Natural killer cell treated with Interleukin-12 subunit alpha and Interleukin-12 subunit beta and Interleukin-15 and Interleukin-18, amount 100 ng/mL, for 72 hours (primary cell): ENCODE measurements around the gene BRINP3. TPM values are rescaled to one million over a fixed set of nuclear protein-coding genes. Genes with fewer than 3 reads are reported as not detected.

ENCODE experiments used
- ATAC-seq, 2 donors: fragments of 150-1000 bp; cut with Tn5 transposase in 1 of 2; sonication (Bioruptor Pico), chemical (Tn5 transposase) in 1 of 2; 2 replicates each; pipeline ENCODE4 v1.10.0; 2021
- DNase-seq: peaks from one replicate; pipeline ENCODE4 v3.0.0; 2022; ENCODE audit warnings: low spot score
- H3K27ac Mint-ChIP-seq, 2 donors: 1 replicate in 1 of 2; 2 replicates in 1 of 2; pipeline ENCODE4 v1.8.0; 2022; ENCODE audit warnings: mixed read lengths in 2 of 2, mild to moderate bottlenecking in 1 of 2, moderate library complexity in 1 of 2
- H3K27me3 Mint-ChIP-seq, 2 donors: 1 replicate in 1 of 2; 2 replicates in 1 of 2; pipeline ENCODE4 v1.8.0; 2022; ENCODE audit warnings: mixed read lengths in 2 of 2
- H3K36me3 Mint-ChIP-seq: one replicate; pipeline ENCODE4 v1.8.0; 2022; ENCODE audit warnings: mixed read lengths
- H3K4me1 Mint-ChIP-seq, 2 donors: 1 replicate in 1 of 2; 2 replicates in 1 of 2; pipeline ENCODE4 v1.8.0; 2022; ENCODE audit warnings: low read depth in 2 of 2, mixed read lengths in 2 of 2, mild to moderate bottlenecking in 1 of 2
- H3K4me3 Mint-ChIP-seq: one replicate; pipeline ENCODE4 v1.8.0; 2022; ENCODE audit warnings: mixed read lengths
- H3K9me3 Mint-ChIP-seq: 2 replicates; pipeline ENCODE4 v1.8.0; 2022; ENCODE audit warnings: mixed read lengths
- total RNA-seq, 2 donors: library from RNA; stranded (reverse); gene quantifications; one replicate each; pipeline ENCODE4 v1.2.3, GENCODE V29; 2022

BRINP3 gene
- total RNA-seq, 2 donors from 2014 or later: not detected

DNA sequence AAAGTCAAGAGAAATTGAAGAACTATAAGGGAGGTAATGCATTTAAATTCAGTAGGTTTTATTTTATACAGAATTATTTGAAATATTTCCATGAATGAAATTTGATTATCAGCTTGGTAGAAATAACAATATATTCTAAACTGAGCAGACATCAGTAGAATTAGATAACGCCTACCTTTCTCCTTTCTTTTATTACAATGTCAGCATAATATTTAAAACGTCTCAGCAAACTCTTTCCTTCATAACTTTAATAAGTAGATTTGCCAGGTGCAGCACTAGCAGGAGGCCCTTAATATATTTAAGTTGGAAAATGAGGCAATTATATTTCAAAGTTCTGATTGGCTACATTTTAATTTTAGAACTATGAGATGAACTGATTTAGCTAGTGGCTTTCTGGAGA, 298.8 kb downstream of the BRINP3 start:
- no peaks in the 10 kb centered on the region for H3K27me3 Mint-ChIP-seq
- no peak overlapping the region for H3K4me3 Mint-ChIP-seq
- DNase-seq (no peak), ATAC-seq (no peak)
- no peak overlapping the region for H3K27ac Mint-ChIP-seq
- H3K4me1 Mint-ChIP-seq: no peaks in the 10 kb centered on the region
- peaks cover 12% of the 10 kb centered on the region for H3K9me3 Mint-ChIP-seq
- no peaks in the 10 kb centered on the region for H3K36me3 Mint-ChIP-seq

DNA sequence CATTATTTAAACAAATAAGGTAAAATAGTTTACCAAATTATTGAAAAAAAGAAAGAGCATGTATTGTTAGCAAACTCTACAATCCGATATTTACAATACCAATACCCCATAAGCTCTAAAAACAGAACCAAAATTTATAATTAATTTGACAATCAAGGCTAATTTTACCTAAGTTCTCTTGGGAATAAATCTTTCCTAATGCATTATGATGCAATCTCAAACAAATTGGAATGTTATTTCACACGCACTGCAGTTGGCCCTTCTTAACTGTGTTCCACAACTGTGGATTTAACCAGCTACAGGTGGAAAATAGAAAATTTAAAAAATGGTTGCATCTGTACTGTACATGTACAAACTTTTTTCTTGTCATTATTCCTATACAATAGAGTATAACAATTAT, 300.1 kb downstream of the BRINP3 start:
- H3K36me3 Mint-ChIP-seq: no peaks in the 10 kb centered on the region
- H3K27ac Mint-ChIP-seq: no peak overlapping the region
- H3K4me3 Mint-ChIP-seq: no peak overlapping the region
- no peaks in the 10 kb centered on the region for H3K4me1 Mint-ChIP-seq
- no peaks in the 10 kb centered on the region for H3K27me3 Mint-ChIP-seq
- no peak for DNase-seq
- peaks cover 20% of the 10 kb centered on the region for H3K9me3 Mint-ChIP-seq
- ATAC-seq: no peak

DNA sequence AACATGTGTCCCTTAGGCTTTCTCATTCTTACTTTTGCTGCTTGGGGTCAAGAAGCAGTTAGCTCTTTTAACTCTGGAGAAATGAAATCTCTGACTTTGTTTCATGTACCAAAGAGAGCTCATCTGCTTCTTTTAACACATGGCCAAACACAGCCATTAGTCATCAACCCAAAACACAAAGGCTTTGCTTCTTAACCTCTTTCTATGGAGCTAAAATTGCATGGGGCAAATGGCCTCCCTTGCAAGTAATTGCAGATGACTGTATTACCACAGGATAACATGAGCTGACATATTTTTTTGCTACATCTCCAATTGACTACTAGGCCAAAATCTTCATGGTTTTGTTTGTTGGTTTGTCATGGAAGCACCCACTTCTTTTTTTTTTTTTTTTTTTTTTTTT, 300.9 kb downstream of the BRINP3 start:
- Mint-ChIP-seq H3K27ac (no peak overlapping the region), H3K4me1 (no peaks in the 10 kb centered on the region), H3K9me3 (peaks cover 21% of the 10 kb centered on the region), H3K4me3 (no peak overlapping the region), H3K27me3 (no peaks in the 10 kb centered on the region), H3K36me3 (no peaks in the 10 kb centered on the region)
- no peak for ATAC-seq
- no peak for DNase-seq

DNA sequence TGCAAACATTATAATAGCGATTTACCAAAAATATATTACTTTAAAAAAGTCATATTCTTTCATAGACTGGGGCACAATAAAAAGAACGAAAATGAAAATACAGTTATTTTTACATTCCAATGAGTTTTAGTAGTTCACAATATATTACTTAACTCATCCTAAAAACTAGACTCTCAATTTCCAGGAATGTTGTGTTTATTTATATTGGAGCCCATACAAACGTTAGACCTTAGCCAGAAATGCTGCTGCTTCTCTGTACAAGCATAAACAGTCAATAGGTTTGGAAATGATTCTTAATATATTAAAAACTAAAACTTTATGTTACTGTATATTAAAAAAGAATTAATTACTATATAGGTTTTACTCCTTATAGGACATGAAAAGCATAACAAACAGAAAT, 302.3 kb downstream of the BRINP3 start:
- Mint-ChIP-seq H3K4me3 (no peak overlapping the region), H3K9me3 (peaks cover 19% of the 10 kb centered on the region), H3K4me1 (no peaks in the 10 kb centered on the region), H3K27ac (no peak overlapping the region), H3K36me3 (no peaks in the 10 kb centered on the region), H3K27me3 (no peaks in the 10 kb centered on the region)
- ATAC-seq (no peak), DNase-seq (no peak)

DNA sequence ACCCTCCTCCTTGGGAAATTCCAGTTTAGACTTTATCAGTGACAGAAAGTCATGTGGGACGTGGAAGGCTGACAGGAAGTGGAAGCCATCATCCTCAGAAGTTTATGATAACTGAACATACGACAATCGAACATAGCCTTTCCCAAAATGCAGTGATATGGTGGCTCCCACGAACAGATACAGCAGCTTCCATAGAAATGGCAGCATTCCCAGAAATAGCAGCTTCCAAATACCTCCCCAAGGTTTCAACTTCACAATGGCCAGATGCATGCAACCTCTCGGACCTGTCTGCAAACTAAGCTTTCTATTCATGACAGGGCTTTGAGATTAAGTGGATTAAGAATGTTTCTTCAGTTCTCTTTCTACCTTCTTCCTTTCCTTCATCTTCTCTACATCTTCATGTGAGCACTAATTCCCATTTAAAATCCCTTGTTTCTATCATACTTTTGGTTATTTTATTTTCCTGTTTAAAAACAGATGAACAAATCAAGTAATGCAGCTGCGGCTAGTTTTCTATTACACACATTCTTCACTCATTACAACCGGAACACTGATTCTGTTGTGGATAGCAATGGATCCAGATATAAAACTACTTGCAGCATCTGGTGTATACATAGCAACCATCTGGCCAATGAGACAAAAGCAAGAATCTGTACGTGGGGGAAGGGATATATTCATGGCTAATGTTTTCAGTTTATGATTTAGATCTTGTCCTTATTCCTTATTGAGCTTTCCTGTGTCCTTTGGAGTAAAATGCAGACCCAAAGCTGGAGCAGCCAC, 304.8 kb downstream of the BRINP3 start:
- no peaks in the 10 kb centered on the region for H3K27me3 Mint-ChIP-seq

DNA sequence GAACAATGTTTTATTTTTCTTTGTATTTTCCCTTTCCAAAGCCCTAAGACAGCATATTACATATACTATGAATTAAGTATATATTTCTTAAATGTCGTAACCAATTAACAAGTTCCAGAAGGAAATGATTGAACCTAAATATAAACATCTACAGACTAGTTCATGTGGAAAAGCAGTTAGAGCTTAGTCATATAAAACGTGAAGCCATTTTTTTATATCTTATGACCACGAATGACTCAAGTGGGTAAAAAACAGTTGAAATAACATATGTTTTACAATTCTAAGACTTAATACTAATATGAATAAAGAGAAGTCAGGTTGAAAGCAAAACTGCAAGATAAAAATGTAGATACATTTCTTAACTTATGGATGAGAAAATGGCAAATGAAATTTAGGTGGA, 307.3 kb downstream of the BRINP3 start:
- ATAC-seq (no peak), DNase-seq (no peak)
- H3K27me3 Mint-ChIP-seq: no peaks in the 10 kb centered on the region
- H3K9me3 Mint-ChIP-seq: peaks cover 18% of the 10 kb centered on the region
- H3K27ac Mint-ChIP-seq: no peak overlapping the region
- H3K4me3 Mint-ChIP-seq: no peak overlapping the region
- H3K4me1 Mint-ChIP-seq: no peaks in the 10 kb centered on the region
- no peaks in the 10 kb centered on the region for H3K36me3 Mint-ChIP-seq

More for the DNA sequence above, 304.8 kb downstream of the BRINP3 start:
- peaks cover 20% of the 10 kb centered on the region for H3K9me3 Mint-ChIP-seq
- H3K27ac Mint-ChIP-seq: no peak overlapping the region
- ATAC-seq: no peak
- H3K36me3 Mint-ChIP-seq: no peaks in the 10 kb centered on the region
- no peaks in the 10 kb centered on the region for H3K4me1 Mint-ChIP-seq
- DNase-seq: no peak
- H3K4me3 Mint-ChIP-seq: no peak overlapping the region

DNA sequence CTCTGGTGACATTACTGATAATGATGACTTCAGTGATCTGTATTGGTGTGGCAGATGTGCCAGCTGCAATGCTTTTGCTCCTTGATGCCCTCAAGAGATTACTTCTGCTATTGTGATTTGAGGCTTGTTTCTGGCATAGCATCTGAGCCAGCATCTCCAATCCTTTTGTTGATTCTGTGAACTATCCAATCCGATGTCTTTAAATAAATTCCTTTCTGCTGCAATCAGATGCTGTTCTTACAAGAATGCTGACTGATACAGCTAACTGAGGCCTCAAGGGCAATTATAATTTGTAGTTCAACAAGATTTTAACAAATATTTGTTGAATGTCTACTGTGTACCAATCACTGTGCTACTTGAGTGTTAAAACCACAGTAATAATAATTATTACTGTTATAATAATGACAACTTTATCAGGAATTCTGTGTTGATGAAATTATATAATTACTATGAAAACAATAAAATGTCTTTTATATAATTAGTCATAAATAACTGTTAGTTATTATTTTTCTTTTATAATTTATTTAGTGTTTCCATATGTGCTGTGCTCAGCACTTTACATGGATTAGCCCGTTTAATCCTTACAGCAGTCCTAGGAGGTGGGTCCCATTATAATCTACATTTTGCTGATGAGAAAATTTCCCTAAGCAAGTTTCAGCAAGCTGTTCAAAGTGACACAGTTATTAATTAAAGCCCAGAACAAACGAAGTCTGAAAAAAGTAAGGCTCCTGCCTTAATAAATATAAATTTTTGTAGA, 308.2 kb downstream of the BRINP3 start:
- no peaks in the 10 kb centered on the region for H3K27me3 Mint-ChIP-seq
- DNase-seq: no peak
- no peaks in the 10 kb centered on the region for H3K36me3 Mint-ChIP-seq
- peaks cover 18% of the 10 kb centered on the region for H3K9me3 Mint-ChIP-seq
- no peak overlapping the region for H3K27ac Mint-ChIP-seq
- no peak for ATAC-seq
- H3K4me1 Mint-ChIP-seq: no peaks in the 10 kb centered on the region
- H3K4me3 Mint-ChIP-seq: no peak overlapping the region

DNA sequence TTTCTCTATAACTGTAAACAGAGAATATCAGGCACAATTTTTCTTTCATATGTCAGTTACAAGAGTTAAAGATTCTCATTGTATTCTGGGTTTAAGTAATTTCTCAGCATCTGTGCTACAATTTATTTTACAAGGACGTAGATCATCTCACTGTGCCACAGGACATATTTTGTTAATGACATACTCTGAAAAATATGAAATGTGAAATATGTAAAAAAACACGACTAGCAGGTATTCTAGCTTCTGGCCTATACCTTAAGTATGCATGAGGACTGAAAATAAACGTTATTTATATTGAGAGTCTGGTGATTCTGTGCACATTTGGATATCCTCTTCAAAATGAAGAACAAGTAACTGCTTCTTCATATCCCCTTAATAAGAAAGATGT, 308.8 kb downstream of the BRINP3 start:
- Mint-ChIP-seq H3K36me3 (no peaks in the 10 kb centered on the region), H3K4me1 (no peaks in the 10 kb centered on the region), H3K27ac (no peak overlapping the region), H3K9me3 (peaks cover 18% of the 10 kb centered on the region), H3K27me3 (no peaks in the 10 kb centered on the region), H3K4me3 (no peak overlapping the region)
- DNase-seq (no peak), ATAC-seq (no peak)

DNA sequence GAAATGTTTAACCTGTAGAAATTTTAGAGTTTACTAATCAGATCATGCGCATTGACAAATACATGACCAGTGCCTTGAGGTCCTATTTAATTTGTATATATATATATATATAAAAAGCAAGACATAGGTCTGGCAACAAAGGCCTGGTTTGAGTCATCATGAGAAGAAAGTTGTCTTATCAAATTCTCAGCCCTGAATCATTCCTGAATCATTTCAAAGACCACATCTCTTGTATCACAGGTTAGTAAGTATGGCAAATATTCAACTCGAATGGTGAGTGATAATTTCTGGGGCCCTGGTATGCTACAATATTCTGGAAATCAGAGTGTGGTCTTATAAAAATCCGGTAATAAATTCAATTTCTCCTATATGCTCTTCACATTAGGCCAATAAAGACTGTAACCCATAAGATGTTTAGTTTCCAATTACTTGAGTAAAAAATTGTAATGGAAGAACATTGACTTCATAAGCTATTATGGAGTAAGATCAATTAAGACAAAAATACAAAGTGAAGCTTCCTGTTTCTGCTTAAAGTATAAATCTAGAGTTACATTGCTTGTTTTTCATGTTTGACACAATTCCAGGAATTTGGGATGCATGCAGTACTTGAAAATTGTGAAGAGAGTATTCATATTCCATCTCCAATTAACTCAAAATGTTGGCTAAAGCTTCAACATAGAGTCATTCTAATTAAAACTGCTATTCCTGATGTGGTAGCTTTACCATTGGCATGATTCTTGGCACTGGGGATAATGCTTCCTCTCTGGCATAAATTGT, 309.4 kb downstream of the BRINP3 start:
- H3K9me3 Mint-ChIP-seq: peaks cover 18% of the 10 kb centered on the region
- no peak overlapping the region for H3K27ac Mint-ChIP-seq
- no peaks in the 10 kb centered on the region for H3K4me1 Mint-ChIP-seq
- no peak for ATAC-seq
- no peak overlapping the region for H3K4me3 Mint-ChIP-seq
- DNase-seq: no peak
- H3K27me3 Mint-ChIP-seq: no peaks in the 10 kb centered on the region
- H3K36me3 Mint-ChIP-seq: no peaks in the 10 kb centered on the region

DNA sequence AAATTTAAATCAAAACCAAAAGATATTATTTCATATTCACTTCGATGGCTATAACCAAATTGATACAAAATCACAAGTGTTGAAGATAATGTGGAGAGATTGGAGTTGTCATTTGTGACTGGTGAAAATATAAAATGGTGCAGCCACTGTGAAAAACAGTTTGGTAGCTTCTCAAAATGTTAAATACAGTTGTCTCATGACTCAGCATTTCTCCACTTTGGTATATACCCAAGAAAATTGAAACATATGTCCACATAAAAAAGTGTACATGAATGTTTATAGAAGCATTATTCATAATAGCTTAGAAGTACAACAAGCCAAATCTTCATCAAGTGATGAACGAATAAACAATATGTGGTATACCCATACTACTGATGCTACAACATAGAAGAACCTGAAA, 318.5 kb downstream of the BRINP3 start:
- H3K4me3 Mint-ChIP-seq: no peak overlapping the region
- H3K4me1 Mint-ChIP-seq: no peaks in the 10 kb centered on the region
- no peak for ATAC-seq
- peaks cover 8% of the 10 kb centered on the region for H3K9me3 Mint-ChIP-seq
- no peaks in the 10 kb centered on the region for H3K27me3 Mint-ChIP-seq
- H3K36me3 Mint-ChIP-seq: peaks cover 5% of the 10 kb centered on the region
- no peak for DNase-seq
- H3K27ac Mint-ChIP-seq: no peak overlapping the region

DNA sequence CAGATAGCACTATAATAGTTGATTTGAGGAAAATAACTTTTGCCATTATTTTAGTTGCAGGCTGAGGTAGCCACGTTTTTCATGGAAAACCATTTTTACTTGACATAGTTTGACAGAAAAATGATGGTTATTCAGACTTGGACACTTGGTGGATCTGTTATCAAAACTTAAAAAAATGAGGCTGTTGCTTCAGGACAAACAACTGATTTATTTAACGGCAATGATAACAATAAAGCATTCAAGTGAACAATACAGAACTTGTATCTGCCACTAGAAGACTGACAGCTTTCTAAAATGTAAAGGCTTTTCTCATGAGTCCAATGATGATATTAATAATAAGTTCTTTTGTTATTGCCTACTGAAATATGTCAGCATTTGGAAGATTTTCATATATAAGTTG, 322.9 kb downstream of the BRINP3 start:
- Mint-ChIP-seq H3K9me3 (peaks cover 17% of the 10 kb centered on the region), H3K27ac (no peak overlapping the region), H3K27me3 (no peaks in the 10 kb centered on the region), H3K36me3 (peaks cover 5% of the 10 kb centered on the region), H3K4me1 (no peaks in the 10 kb centered on the region), H3K4me3 (no peak overlapping the region)
- ATAC-seq (no peak), DNase-seq (no peak)

DNA sequence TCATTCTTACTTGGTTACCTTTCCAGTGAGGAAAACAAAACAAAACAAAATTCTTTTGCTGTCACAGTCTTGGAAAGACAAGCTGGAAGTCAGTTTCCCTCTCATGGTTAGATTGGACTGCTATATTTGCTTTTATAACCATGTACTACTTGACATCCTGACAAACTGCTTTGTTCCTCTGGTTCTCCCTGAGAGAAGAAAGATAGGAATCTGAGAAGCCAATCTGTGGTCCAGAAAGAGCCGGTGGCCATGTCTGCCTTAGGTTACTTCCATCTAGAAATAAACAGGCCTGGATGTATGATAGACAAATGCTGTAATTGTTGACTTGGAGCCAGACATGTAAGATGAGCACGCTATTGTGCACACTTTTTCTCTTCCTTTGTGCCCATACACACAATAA, 330.0 kb downstream of the BRINP3 start:
- Mint-ChIP-seq H3K27ac (no peak overlapping the region), H3K36me3 (no peaks in the 10 kb centered on the region), H3K4me3 (no peak overlapping the region), H3K4me1 (no peaks in the 10 kb centered on the region), H3K27me3 (no peaks in the 10 kb centered on the region), H3K9me3 (peaks cover 13% of the 10 kb centered on the region)
- ATAC-seq: no peak
- DNase-seq: no peak

DNA sequence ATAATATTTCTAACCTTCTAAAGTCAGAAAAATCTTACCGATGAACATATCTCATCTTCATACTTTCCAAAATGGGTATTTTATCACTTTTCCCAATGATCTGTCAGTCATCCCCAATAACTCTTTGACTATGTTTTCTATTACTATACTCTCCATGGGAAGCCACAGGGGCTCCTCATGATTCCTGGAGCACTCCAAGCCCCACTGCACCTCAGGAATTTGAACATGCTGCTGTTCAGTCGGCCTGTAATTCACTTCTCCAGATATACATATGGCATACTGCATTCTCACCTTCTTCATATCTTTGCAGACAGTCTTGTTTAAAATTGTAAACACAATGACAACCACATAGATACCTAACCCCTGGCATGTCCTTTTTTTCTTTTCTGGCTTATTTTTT, 333.0 kb downstream of the BRINP3 start:
- Mint-ChIP-seq H3K36me3 (no peaks in the 10 kb centered on the region), H3K27ac (no peak overlapping the region), H3K4me1 (no peaks in the 10 kb centered on the region), H3K27me3 (no peaks in the 10 kb centered on the region), H3K4me3 (no peak overlapping the region), H3K9me3 (peaks cover 6% of the 10 kb centered on the region)
- no peak for ATAC-seq
- no peak for DNase-seq

DNA sequence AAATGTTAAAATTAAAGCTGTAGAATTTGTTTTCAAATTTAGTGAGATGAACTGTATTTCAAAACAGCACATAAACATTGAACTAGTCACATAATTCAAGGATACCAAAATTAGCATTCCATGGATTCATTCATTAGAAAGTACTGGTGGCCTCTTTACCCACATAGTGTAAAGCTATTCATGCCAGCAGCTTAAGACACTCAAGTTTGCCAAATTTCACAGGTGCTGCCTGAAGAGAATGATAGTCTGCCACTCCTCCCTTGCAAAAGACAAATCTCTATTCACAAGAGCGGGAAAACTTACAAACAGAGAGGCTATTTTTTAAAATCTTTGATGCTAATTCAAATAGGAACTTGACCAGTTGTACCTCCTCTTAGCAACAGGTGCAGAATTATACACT, 337.0 kb downstream of the BRINP3 start:
- DNase-seq (no peak), ATAC-seq (no peak)
- H3K36me3 Mint-ChIP-seq: peaks cover 4% of the 10 kb centered on the region
- H3K27me3 Mint-ChIP-seq: no peaks in the 10 kb centered on the region
- no peak overlapping the region for H3K27ac Mint-ChIP-seq
- no peaks in the 10 kb centered on the region for H3K9me3 Mint-ChIP-seq
- no peaks in the 10 kb centered on the region for H3K4me1 Mint-ChIP-seq
- no peak overlapping the region for H3K4me3 Mint-ChIP-seq
